Activated T-helper 17 cell treated with anti-CD3 and anti-CD28 coated beads, Interleukin-2, amount 50 U/mL, for 72 hours (primary cell): Measurements from ENCODE around the gene CLEC16A. TPM values are rescaled to one million over a fixed set of nuclear protein-coding genes. Genes with fewer than 3 reads are reported as not detected.

ENCODE experiments used
- ATAC-seq: fragments of 150-1000 bp; cut with Tn5 transposase; replicated peaks from 2 replicates; pipeline ENCODE4 v1.10.0; 2021; ENCODE audit warnings: mild to moderate bottlenecking, moderate library complexity
- H3K27ac Mint-ChIP-seq: one replicate; pipeline ENCODE4 v1.8.0; 2022; ENCODE audit warnings: mixed read lengths
- H3K27me3 Mint-ChIP-seq: one replicate; pipeline ENCODE4 v1.8.0; 2022; ENCODE audit warnings: mixed read lengths
- H3K36me3 Mint-ChIP-seq: one replicate; pipeline ENCODE4 v1.8.0; 2022; ENCODE audit warnings: low read depth, mild to moderate bottlenecking, mixed read lengths
- H3K4me1 Mint-ChIP-seq: one replicate; pipeline ENCODE4 v1.8.0; 2022; ENCODE audit warnings: mixed read lengths
- H3K4me3 Mint-ChIP-seq: one replicate; pipeline ENCODE4 v1.8.0; 2022; ENCODE audit warnings: mild to moderate bottlenecking, mixed read lengths
- H3K9me3 Mint-ChIP-seq: one replicate; pipeline ENCODE4 v1.8.0; 2022; ENCODE audit warnings: mixed read lengths
- total RNA-seq, 2 donors: library from RNA; stranded (reverse); gene quantifications; one replicate each; pipeline ENCODE4 v1.2.3, GENCODE V29; 2022

CLEC16A gene
- total RNA-seq, 2 donors from 2014 or later = 24.3 to 24.8 TPM

- H3K27me3 Mint-ChIP-seq = no peaks in the 10 kb centered on the region
- no peak overlapping the region for H3K4me3 Mint-ChIP-seq
- H3K9me3 Mint-ChIP-seq = no peaks in the 10 kb centered on the region
- no peak for ATAC-seq
- peaks cover 48% of the 10 kb centered on the region for H3K36me3 Mint-ChIP-seq
- H3K27ac Mint-ChIP-seq = no peak overlapping the region
- H3K4me1 Mint-ChIP-seq = peaks cover under 1% of the 10 kb centered on the region
Observed at GRCh38 chr16:11010575-11011221, 66.3 kb downstream of the CLEC16A start.

- Mint-ChIP-seq H3K36me3 (peaks cover 45% of the 10 kb centered on the region), H3K27ac (no peak overlapping the region), H3K4me3 (no peak overlapping the region), H3K9me3 (no peaks in the 10 kb centered on the region), H3K27me3 (no peaks in the 10 kb centered on the region), H3K4me1 (no peaks in the 10 kb centered on the region)
- no peak for ATAC-seq
Observed at GRCh38 chr16:11011326-11011725, 67.0 kb downstream of the CLEC16A start.

GRCh38 chr16:11012841-11013240 lies 68.5 kb downstream of the CLEC16A start:
- Mint-ChIP-seq H3K36me3 (peaks cover 39% of the 10 kb centered on the region), H3K27ac (no peak overlapping the region), H3K27me3 (no peaks in the 10 kb centered on the region), H3K9me3 (no peaks in the 10 kb centered on the region), H3K4me3 (no peak overlapping the region), H3K4me1 (peaks cover 9% of the 10 kb centered on the region)
- no peak for ATAC-seq

- no peak overlapping the region for H3K4me3 Mint-ChIP-seq
- no peaks in the 10 kb centered on the region for H3K27me3 Mint-ChIP-seq
- no peak overlapping the region for H3K27ac Mint-ChIP-seq
- no peak for ATAC-seq
- peaks cover 29% of the 10 kb centered on the region for H3K36me3 Mint-ChIP-seq
- no peaks in the 10 kb centered on the region for H3K9me3 Mint-ChIP-seq
- H3K4me1 Mint-ChIP-seq = peaks cover 9% of the 10 kb centered on the region
Observed at GRCh38 chr16:11014136-11014535, 69.8 kb downstream of the CLEC16A start.

- Mint-ChIP-seq H3K36me3 (peaks cover 27% of the 10 kb centered on the region), H3K27ac (no peak overlapping the region), H3K4me3 (no peak overlapping the region), H3K4me1 (peaks cover 9% of the 10 kb centered on the region), H3K27me3 (no peaks in the 10 kb centered on the region), H3K9me3 (no peaks in the 10 kb centered on the region)
- ATAC-seq = no peak
Observed at GRCh38 chr16:11015076-11015475, 70.7 kb downstream of the CLEC16A start.

- Mint-ChIP-seq H3K27me3 (no peaks in the 10 kb centered on the region), H3K9me3 (no peaks in the 10 kb centered on the region)
- no peak for ATAC-seq
Observed at GRCh38 chr16:11015607-11016006, 71.2 kb downstream of the CLEC16A start.

GRCh38 chr16:11016524-11016988 lies 72.2 kb downstream of the CLEC16A start:
- H3K4me1 Mint-ChIP-seq = peaks cover 9% of the 10 kb centered on the region
- no peaks in the 10 kb centered on the region for H3K9me3 Mint-ChIP-seq
- H3K27ac Mint-ChIP-seq = peak overlapping the region; percentile 38
- ATAC-seq = no peak
- peaks cover 27% of the 10 kb centered on the region for H3K36me3 Mint-ChIP-seq
- H3K27me3 Mint-ChIP-seq = no peaks in the 10 kb centered on the region
- H3K4me3 Mint-ChIP-seq = no peak overlapping the region

More at GRCh38 chr16:11015607-11016006, 71.2 kb downstream of the CLEC16A start:
- Mint-ChIP-seq H3K27ac (no peak overlapping the region), H3K4me1 (peaks cover 9% of the 10 kb centered on the region), H3K36me3 (peaks cover 27% of the 10 kb centered on the region), H3K4me3 (no peak overlapping the region)

- Mint-ChIP-seq H3K27me3 (no peaks in the 10 kb centered on the region), H3K36me3 (peaks cover 27% of the 10 kb centered on the region), H3K4me1 (peaks cover 9% of the 10 kb centered on the region), H3K4me3 (no peak overlapping the region), H3K27ac (peak overlapping the region; percentile 38), H3K9me3 (no peaks in the 10 kb centered on the region)
- ATAC-seq = peak; percentile 56
Observed at GRCh38 chr16:11016993-11017392, 72.6 kb downstream of the CLEC16A start.

GRCh38 chr16:11017499-11017898 lies 73.1 kb downstream of the CLEC16A start:
- H3K36me3 Mint-ChIP-seq = peaks cover 30% of the 10 kb centered on the region
- no peaks in the 10 kb centered on the region for H3K9me3 Mint-ChIP-seq
- H3K4me3 Mint-ChIP-seq = no peak overlapping the region
- no peak overlapping the region for H3K27ac Mint-ChIP-seq
- ATAC-seq = peak; percentile 73
- no peaks in the 10 kb centered on the region for H3K27me3 Mint-ChIP-seq
- H3K4me1 Mint-ChIP-seq = peaks cover 9% of the 10 kb centered on the region

GRCh38 chr16:11020388-11020787 lies 76.0 kb downstream of the CLEC16A start:
- Mint-ChIP-seq H3K27me3 (no peaks in the 10 kb centered on the region), H3K27ac (no peak overlapping the region), H3K36me3 (peaks cover 49% of the 10 kb centered on the region), H3K4me1 (peaks cover 21% of the 10 kb centered on the region), H3K9me3 (no peaks in the 10 kb centered on the region), H3K4me3 (no peak overlapping the region)
- ATAC-seq = no peak

- Mint-ChIP-seq H3K36me3 (peaks cover 55% of the 10 kb centered on the region), H3K4me1 (peaks cover 21% of the 10 kb centered on the region), H3K27me3 (no peaks in the 10 kb centered on the region), H3K4me3 (no peak overlapping the region), H3K9me3 (no peaks in the 10 kb centered on the region), H3K27ac (no peak overlapping the region)
- no peak for ATAC-seq
Observed at GRCh38 chr16:11020792-11021551, 76.6 kb downstream of the CLEC16A start.

GRCh38 chr16:11022002-11022401 lies 77.6 kb downstream of the CLEC16A start:
- no peak overlapping the region for H3K4me3 Mint-ChIP-seq
- peaks cover 5% of the 10 kb centered on the region for H3K9me3 Mint-ChIP-seq
- H3K27ac Mint-ChIP-seq = no peak overlapping the region
- H3K4me1 Mint-ChIP-seq = peaks cover 20% of the 10 kb centered on the region
- peaks cover 66% of the 10 kb centered on the region for H3K36me3 Mint-ChIP-seq
- H3K27me3 Mint-ChIP-seq = no peaks in the 10 kb centered on the region
- ATAC-seq = no peak

GRCh38 chr16:11023262-11024039 lies 79.1 kb downstream of the CLEC16A start:
- H3K4me3 Mint-ChIP-seq = no peak overlapping the region
- peaks cover 12% of the 10 kb centered on the region for H3K4me1 Mint-ChIP-seq
- H3K27me3 Mint-ChIP-seq = no peaks in the 10 kb centered on the region
- H3K36me3 Mint-ChIP-seq = peaks cover 80% of the 10 kb centered on the region
- H3K9me3 Mint-ChIP-seq = peaks cover 5% of the 10 kb centered on the region
- H3K27ac Mint-ChIP-seq = no peak overlapping the region
- ATAC-seq = no peak

- H3K4me1 Mint-ChIP-seq = peaks cover 12% of the 10 kb centered on the region
- H3K9me3 Mint-ChIP-seq = peaks cover 5% of the 10 kb centered on the region
- ATAC-seq = peak; percentile 22
- peaks cover 90% of the 10 kb centered on the region for H3K36me3 Mint-ChIP-seq
- peak overlapping the region; percentile 53 for H3K4me3 Mint-ChIP-seq
- H3K27ac Mint-ChIP-seq = peak overlapping the region; percentile 87
- H3K27me3 Mint-ChIP-seq = no peaks in the 10 kb centered on the region
Observed at GRCh38 chr16:11024333-11025053, 80.1 kb downstream of the CLEC16A start.
